Keratinocyte (primary cell): ENCODE results near the gene SIRT7.

Source experiments
- EZH2 ChIP-seq: IDR thresholded peaks from one replicate; pipeline ENCODE4 v1.6.1; 2012; ENCODE audit warnings: inconsistent platforms, mild to moderate bottlenecking, low read length, moderate library complexity
- TF ChIP-seq, protein P1 (sequence below), 3 experiments: IDR thresholded peaks in 1 of 3; conservative IDR thresholded peaks in 1 of 3; optimal IDR thresholded peaks in 1 of 3; 2 replicates in 2 of 3; 3 replicates in 1 of 3; pipeline versions ENCODE3 to v1.5.1; 2011; ENCODE audit warnings: low read length in 3 of 3, mild to moderate bottlenecking in 3 of 3, moderate library complexity in 2 of 3, control low read depth in 1 of 3, inconsistent platforms in 1 of 3; ENCODE audit not compliant: insufficient read depth in 2 of 3; ENCODE audit errors: extremely low read depth in 1 of 3

DNA sequence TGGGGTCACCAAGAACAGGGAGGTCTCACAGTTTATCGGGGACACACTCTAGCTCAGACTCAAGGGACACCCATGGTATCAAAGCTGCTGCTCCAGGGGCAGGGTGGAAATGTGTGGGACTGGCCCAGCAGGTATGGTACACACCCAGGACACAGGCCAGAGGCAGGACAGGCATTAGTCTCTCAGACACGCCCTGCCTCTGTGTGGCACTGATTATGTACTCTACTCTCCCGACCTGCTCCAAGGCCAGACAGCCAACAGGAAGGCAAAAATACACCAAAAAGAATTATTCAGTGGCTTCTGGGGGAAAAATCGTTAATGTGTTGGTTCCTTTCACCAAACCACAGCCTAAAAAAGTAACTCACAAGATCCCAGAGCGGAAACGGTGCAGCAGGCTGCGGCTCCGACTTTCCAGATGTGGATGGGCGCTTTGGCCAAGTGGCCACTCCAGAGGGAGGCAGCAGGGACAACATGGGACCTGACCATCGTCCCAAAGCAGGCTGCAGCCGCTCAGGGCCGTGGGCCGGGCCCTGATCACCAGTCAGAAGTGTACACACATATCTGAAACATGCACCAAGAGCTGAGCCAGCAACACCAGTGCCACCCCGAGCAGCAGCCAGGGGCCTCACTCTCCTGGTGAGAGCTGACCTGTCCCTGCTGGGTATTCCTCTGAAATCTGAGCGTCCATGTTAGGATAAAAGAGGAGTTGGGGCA lies 1.0 kb upstream of the SIRT7 start:
- TF ChIP-seq, protein P1, sequence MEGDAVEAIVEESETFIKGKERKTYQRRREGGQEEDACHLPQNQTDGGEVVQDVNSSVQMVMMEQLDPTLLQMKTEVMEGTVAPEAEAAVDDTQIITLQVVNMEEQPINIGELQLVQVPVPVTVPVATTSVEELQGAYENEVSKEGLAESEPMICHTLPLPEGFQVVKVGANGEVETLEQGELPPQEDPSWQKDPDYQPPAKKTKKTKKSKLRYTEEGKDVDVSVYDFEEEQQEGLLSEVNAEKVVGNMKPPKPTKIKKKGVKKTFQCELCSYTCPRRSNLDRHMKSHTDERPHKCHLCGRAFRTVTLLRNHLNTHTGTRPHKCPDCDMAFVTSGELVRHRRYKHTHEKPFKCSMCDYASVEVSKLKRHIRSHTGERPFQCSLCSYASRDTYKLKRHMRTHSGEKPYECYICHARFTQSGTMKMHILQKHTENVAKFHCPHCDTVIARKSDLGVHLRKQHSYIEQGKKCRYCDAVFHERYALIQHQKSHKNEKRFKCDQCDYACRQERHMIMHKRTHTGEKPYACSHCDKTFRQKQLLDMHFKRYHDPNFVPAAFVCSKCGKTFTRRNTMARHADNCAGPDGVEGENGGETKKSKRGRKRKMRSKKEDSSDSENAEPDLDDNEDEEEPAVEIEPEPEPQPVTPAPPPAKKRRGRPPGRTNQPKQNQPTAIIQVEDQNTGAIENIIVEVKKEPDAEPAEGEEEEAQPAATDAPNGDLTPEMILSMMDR (optimal IDR thresholded peaks at IDR 0.05 in 1 of 3, IDR thresholded peaks at IDR 0.05 in 1 of 3, conservative IDR thresholded peaks at IDR 0.05 in 1 of 3; ENCODE audit: extremely low read depth in 1 of 3, insufficient read depth in 2 of 3, low read length in 3 of 3), result no peak
- no peak for TF ChIP-seq EZH2
